ENCODE results near the gene LCOR.

- TF ChIP-seq GATA3 (IDR thresholded peaks at IDR 0.05; ENCODE audit: low read depth, low read length) = no peak
- no peak for TF ChIP-seq GATA2 (IDR thresholded peaks at IDR 0.05; ENCODE audit: low read depth, low read length)
Measured at GRCh38 chr10:96910488-96911395, 78.6 kb downstream of the LCOR start.

Data from SH-SY5Y (cell line).